Measurements from ENCODE around the gene APOBEC2.

GRCh38 chr6:41100871-41101287 lies 47.9 kb downstream of the APOBEC2 start:
- TF ChIP-seq POLR2A (IDR thresholded peaks at IDR 0.05; ENCODE audit: low read depth, low read length) (no peak), POLR2AphosphoS5 (IDR thresholded peaks at IDR 0.05; ENCODE audit: low read depth, low read length) (no peak)

Measured in GM12891 (cell line).